HEK293T (cell line): ENCODE results near the gene MYO18B.

Source experiments
- CTCF ChIA-PET: fragments of 350-600 bp; formaldehyde crosslinking; extraction: SDS; loops from one replicate; lab custom pipeline; 2021; ENCODE audit warnings: antibody characterized with exemption, inconsistent platforms; lab: Yijun Ruan, JAX
- POLR2A ChIA-PET: fragments of 350-600 bp; formaldehyde crosslinking; extraction: SDS; loops from one replicate; lab custom pipeline; 2020; ENCODE audit warnings: antibody characterized with exemption, inconsistent platforms; lab: Yijun Ruan, JAX
- DNase-seq: peaks from one replicate; pipeline ENCODE4 v3.0.0; 2012; ENCODE audit warnings: mixed read lengths; ENCODE audit errors: extremely low spot score
- ARNT ChIP-seq: fragments of 450-650 bp; IDR thresholded peaks from 2 replicates; pipeline ENCODE4 v1.6.1; 2017; ENCODE audit warnings: mild to moderate bottlenecking
- BHLHE40 ChIP-seq: fragments of 450-650 bp; IDR thresholded peaks from 2 replicates; pipeline ENCODE4 v1.6.1; 2016; ENCODE audit warnings: mild to moderate bottlenecking, moderate library complexity, borderline replicate concordance
- CTBP1 ChIP-seq: fragments of 450-650 bp; IDR thresholded peaks from 2 replicates; pipeline ENCODE4 v1.6.1; 2016; ENCODE audit warnings: borderline replicate concordance
- ELF4 ChIP-seq: fragments of 450-650 bp; IDR thresholded peaks from 2 replicates; pipeline ENCODE4 v1.6.1; 2017; ENCODE audit warnings: antibody characterized with exemption
- FOXA1 ChIP-seq: fragments of 450-650 bp; IDR thresholded peaks from 2 replicates; pipeline ENCODE4 v1.6.1; 2016; ENCODE audit warnings: mild to moderate bottlenecking
- FOXK2 ChIP-seq: fragments of 450-650 bp; IDR thresholded peaks from 2 replicates; pipeline ENCODE4 v1.6.1; 2016; ENCODE audit warnings: mild to moderate bottlenecking
- FOXM1 ChIP-seq: fragments of 450-650 bp; IDR thresholded peaks from 2 replicates; pipeline ENCODE4 v1.6.1; 2017; ENCODE audit warnings: mild to moderate bottlenecking, borderline replicate concordance
- HDGF ChIP-seq: fragments of 450-650 bp; IDR thresholded peaks from 2 replicates; pipeline ENCODE4 v1.6.1; 2017; ENCODE audit warnings: antibody characterized with exemption, borderline replicate concordance
- L3MBTL2 ChIP-seq: fragments of 450-650 bp; conservative IDR thresholded peaks from 2 replicates; pipeline ENCODE4 v1.6.1; 2016; ENCODE audit warnings: mild to moderate bottlenecking
- LEF1 ChIP-seq: fragments of 450-650 bp; IDR thresholded peaks from 2 replicates; pipeline ENCODE4 v1.6.1; 2017; ENCODE audit warnings: mild to moderate bottlenecking, borderline replicate concordance
- NFRKB ChIP-seq: fragments of 450-650 bp; IDR thresholded peaks from 2 replicates; pipeline ENCODE4 v1.6.1; 2016; ENCODE audit warnings: mild to moderate bottlenecking, moderate library complexity
- PKNOX1 ChIP-seq: fragments of 450-650 bp; IDR thresholded peaks from 2 replicates; pipeline ENCODE4 v1.6.1; 2016
- SP1 ChIP-seq: fragments of 450-650 bp; IDR thresholded peaks from 2 replicates; pipeline ENCODE4 v1.6.1; 2017
- SUZ12 ChIP-seq: fragments of 450-650 bp; IDR thresholded peaks from 2 replicates; pipeline ENCODE4 v1.6.1; 2016; ENCODE audit warnings: mild to moderate bottlenecking
- TARDBP ChIP-seq: fragments of 450-650 bp; IDR thresholded peaks from 2 replicates; pipeline ENCODE4 v1.6.1; 2016
- ZNF384 ChIP-seq: fragments of 450-650 bp; IDR thresholded peaks from 2 replicates; pipeline ENCODE4 v1.6.1; 2016

The MYO18B gene

GRCh38 chr22:26066534-26066933 is 324.5 kb downstream of the MYO18B start:
- no peak for DNase-seq
- CTCF ChIA-PET: no interaction called here

GRCh38 chr22:26068571-26068970 is 326.6 kb downstream of the MYO18B start:
- CTCF ChIA-PET: no interaction called here
- POLR2A ChIA-PET: no interaction called here
- DNase-seq: no peak
- TF ChIP-seq FOXM1 (no peak), ELF4 (no peak), FOXK2 (no peak), TARDBP (no peak), ARNT (no peak)

More at GRCh38 chr22:26066534-26066933, 324.5 kb downstream of the MYO18B start:
- POLR2A ChIA-PET: interaction anchor here (0.9 kb wide), 1 partner anchor 785 kb away, joined by 4 read pairs; no protein-coding TSS in a partner anchor
- no peak for TF ChIP-seq HDGF
- TF ChIP-seq SUZ12: no peak
- no peak for TF ChIP-seq BHLHE40
- TF ChIP-seq ZNF384: no peak
- TF ChIP-seq PKNOX1: no peak
- no peak for TF ChIP-seq LEF1
- no peak for TF ChIP-seq FOXA1
- TF ChIP-seq SP1: no peak
- no peak for TF ChIP-seq NFRKB
- TF ChIP-seq L3MBTL2: no peak
- TF ChIP-seq TARDBP: no peak
- no peak for TF ChIP-seq CTBP1
- no peak for TF ChIP-seq ELF4
- no peak for TF ChIP-seq ARNT
- TF ChIP-seq FOXK2: no peak
- TF ChIP-seq FOXM1: no peak

GRCh38 chr22:26072621-26073020 is 330.6 kb downstream of the MYO18B start:
- DNase-seq: no peak
- TF ChIP-seq FOXK2 (no peak), SUZ12 (no peak), ARNT (no peak), L3MBTL2 (no peak), ELF4 (no peak)
- POLR2A ChIA-PET: no interaction called here
- CTCF ChIA-PET: no interaction called here

- CTCF ChIA-PET: no interaction called here
- no peak for DNase-seq
- no peak for TF ChIP-seq PKNOX1
- TF ChIP-seq HDGF: no peak
- POLR2A ChIA-PET: no interaction called here
Measured at GRCh38 chr22:26075251-26075650, 333.3 kb downstream of the MYO18B start.

GRCh38 chr22:26079009-26079408 is 337.0 kb downstream of the MYO18B start:
- TF ChIP-seq TARDBP: no peak
- no peak for TF ChIP-seq FOXM1
- TF ChIP-seq FOXK2: no peak
- no peak for TF ChIP-seq ELF4
- no peak for TF ChIP-seq L3MBTL2
- TF ChIP-seq FOXA1: no peak
- TF ChIP-seq BHLHE40: no peak
- no peak for TF ChIP-seq ARNT
- TF ChIP-seq LEF1: no peak
- no peak for TF ChIP-seq ZNF384
- no peak for TF ChIP-seq PKNOX1
- TF ChIP-seq NFRKB: no peak
- no peak for TF ChIP-seq SP1
- TF ChIP-seq CTBP1: no peak
- TF ChIP-seq HDGF: no peak
- DNase-seq: no peak
- POLR2A ChIA-PET: no interaction called here
- CTCF ChIA-PET: no interaction called here
